Neutrophil (primary cell): ENCODE results near the gene MDH1.
"Not testable (repeated sequence)": the region's sequence is repeated elsewhere in the genome, so short reads cannot be mapped to it uniquely, and the experiment has no call there.

ENCODE experiments used
- H3K27ac ChIP-seq: fragments of 200-600 bp; sonication (generic); 2 replicates; pipeline ENCODE4 v1.5.1; 2016; ENCODE audit warnings: mild to moderate bottlenecking, moderate library complexity
- H3K27me3 ChIP-seq: fragments of 200-600 bp; sonication (generic); 2 replicates; pipeline ENCODE4 v1.6.0; 2016; ENCODE audit warnings: mild to moderate bottlenecking
- H3K36me3 ChIP-seq: fragments of 200-600 bp; sonication (generic); 2 replicates; pipeline ENCODE4 v1.5.1; 2017
- H3K4me1 ChIP-seq, 2 experiments: fragments of 200-600 bp in 1 of 2; sonication (generic) in 1 of 2; 1 replicate in 1 of 2; 2 replicates in 1 of 2; pipeline versions ENCODE4 v1.5.1 to v1.6.1; 2013 to 2016; ENCODE audit warnings: low read depth in 1 of 2, low read length in 1 of 2, mild to moderate bottlenecking in 1 of 2, moderate library complexity in 1 of 2; ENCODE audit not compliant: control insufficient read depth in 1 of 2, insufficient read depth in 1 of 2
- H3K4me3 ChIP-seq, 2 experiments: fragments of 200-600 bp in 1 of 2; sonication (generic) in 1 of 2; 1 replicate in 1 of 2; 2 replicates in 1 of 2; pipeline ENCODE4 v1.5.1; 2013 to 2016; ENCODE audit warnings: low read depth in 1 of 2, low read length in 1 of 2, mild to moderate bottlenecking in 1 of 2, moderate library complexity in 1 of 2
- H3K9me3 ChIP-seq: fragments of 200-600 bp; sonication (generic); 2 replicates; pipeline ENCODE4 v1.5.1; 2016
- CTCF ChIP-seq: fragments of 200-600 bp; sonication (generic); IDR thresholded peaks from 2 replicates; pipeline ENCODE4 v1.5.1; 2016; ENCODE audit warnings: antibody characterized with exemption

The MDH1 gene

DNA sequence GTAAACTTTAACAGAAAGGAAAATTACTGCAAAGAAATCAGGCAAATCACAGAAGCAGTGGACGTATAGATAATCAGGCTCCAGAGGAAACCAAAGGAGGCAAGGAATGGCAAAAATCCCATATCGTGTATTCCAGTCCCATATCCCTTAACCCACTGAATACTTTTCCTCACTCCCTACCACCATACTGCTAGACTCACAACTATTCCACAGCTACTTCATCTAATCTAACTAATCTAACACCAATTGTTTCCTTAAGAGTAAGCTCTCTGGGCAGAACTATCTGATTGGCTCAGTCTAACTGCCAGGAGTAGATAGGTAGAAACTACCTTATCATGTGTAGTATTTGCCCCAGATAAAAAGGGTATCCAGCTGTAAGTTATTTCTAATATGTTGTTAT lies 16.8 kb upstream of the MDH1 start:
- TF ChIP-seq CTCF: no peak
- Histone ChIP-seq H3K36me3 (no peaks in the 10 kb centered on the region), H3K27ac (no peak overlapping the region), H3K9me3 (peaks cover 6% of the 10 kb centered on the region), H3K4me1 (no peaks in the 10 kb centered on the region), H3K4me3 (no peak overlapping the region), H3K27me3 (no peaks in the 10 kb centered on the region)

DNA sequence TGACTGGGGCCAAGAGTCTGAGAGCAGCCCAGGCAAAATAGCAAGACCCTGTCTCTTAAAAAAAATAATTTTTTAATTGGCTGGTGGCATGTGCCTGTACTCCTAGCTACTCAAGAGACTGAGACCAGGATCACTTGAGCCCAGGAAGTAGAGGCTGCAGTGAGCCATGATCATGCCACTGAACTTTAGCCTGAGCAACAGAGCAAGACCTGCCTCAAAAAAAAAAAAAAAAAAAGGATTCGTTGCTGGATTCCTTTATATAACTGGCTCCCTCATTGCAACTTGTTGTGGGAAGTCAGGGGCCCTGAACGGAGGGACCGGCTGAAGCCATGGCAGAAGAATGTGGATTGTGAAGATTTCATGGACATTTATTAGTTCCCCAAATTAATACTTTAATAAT lies 15.7 kb upstream of the MDH1 start:
- not testable (repeated sequence) for H3K27ac ChIP-seq, H3K36me3 ChIP-seq, H3K27me3 ChIP-seq, H3K4me1 ChIP-seq, H3K9me3 ChIP-seq, H3K4me3 ChIP-seq

GRCh38 chr2:63573726-63574345 lies 14.9 kb upstream of the MDH1 start:
- not testable (repeated sequence) for H3K27me3 ChIP-seq, H3K36me3 ChIP-seq, H3K27ac ChIP-seq, H3K4me3 ChIP-seq, H3K4me1 ChIP-seq, H3K9me3 ChIP-seq

DNA sequence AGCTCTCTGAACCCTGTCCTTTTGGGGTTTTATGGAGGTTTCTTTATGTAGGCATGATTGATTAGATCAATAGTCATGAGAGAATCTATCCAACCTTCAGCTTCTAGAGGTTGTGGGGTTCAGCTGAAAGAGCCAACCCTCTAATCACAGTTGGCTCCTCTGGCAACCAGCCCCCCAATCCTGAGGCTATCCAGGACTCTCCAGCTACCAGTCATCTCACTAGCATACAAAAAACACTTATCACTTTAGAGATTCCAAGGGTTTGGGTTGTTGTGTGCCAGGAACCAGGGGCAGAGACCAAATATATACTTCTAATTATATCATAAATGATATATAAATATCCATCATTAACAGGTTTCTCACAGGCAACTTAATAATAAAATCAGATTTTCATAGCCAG lies 12.2 kb upstream of the MDH1 start:
- no peaks in the 10 kb centered on the region for H3K27me3 ChIP-seq
- no peak overlapping the region for H3K27ac ChIP-seq
- H3K9me3 ChIP-seq: no peaks in the 10 kb centered on the region
- H3K4me3 ChIP-seq: no peak overlapping the region
- H3K4me1 ChIP-seq: no peaks in the 10 kb centered on the region
- H3K36me3 ChIP-seq: no peaks in the 10 kb centered on the region
- TF ChIP-seq CTCF: no peak

DNA sequence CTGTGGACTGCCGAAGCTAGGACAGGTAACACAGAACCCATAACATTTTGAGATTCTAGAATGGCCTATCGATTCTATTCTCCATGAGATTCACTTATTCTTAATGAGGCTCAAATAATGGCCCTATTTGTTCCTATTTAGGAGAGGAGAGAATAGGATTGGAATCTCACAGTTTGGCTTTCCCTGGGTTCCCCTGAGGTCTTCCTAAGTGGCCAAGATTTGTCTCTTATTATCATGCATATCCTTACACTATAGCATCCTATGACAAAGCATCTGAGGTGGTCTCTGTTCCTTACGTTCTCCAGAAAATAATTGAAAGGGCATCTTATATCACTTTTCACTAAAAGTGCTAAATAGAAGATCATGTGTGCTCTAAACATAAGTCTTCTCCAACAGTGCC lies 10.0 kb upstream of the MDH1 start:
- TF ChIP-seq CTCF: no peak
- Histone ChIP-seq H3K4me3 (no peak overlapping the region), H3K27ac (no peak overlapping the region), H3K9me3 (no peaks in the 10 kb centered on the region), H3K36me3 (no peaks in the 10 kb centered on the region), H3K27me3 (no peaks in the 10 kb centered on the region), H3K4me1 (no peaks in the 10 kb centered on the region)

- no peaks in the 10 kb centered on the region for H3K36me3 ChIP-seq
- no peak overlapping the region for H3K4me3 ChIP-seq
- TF ChIP-seq CTCF: no peak
- no peaks in the 10 kb centered on the region for H3K27me3 ChIP-seq
- no peak overlapping the region for H3K27ac ChIP-seq
- no peaks in the 10 kb centered on the region for H3K9me3 ChIP-seq
- no peaks in the 10 kb centered on the region for H3K4me1 ChIP-seq
These were observed 8.0 kb upstream of the MDH1 start for GRCh38 chr2:63580651-63581297.
